Epidermal melanocyte (primary cell): ENCODE data around the gene SFT2D1.
"Not testable (repeated sequence)": the region's sequence is repeated elsewhere in the genome, so short reads cannot be mapped to it uniquely, and the experiment has no call there.

Source experiments
- DNase-seq: peaks from one replicate; pipeline ENCODE4 v3.0.0; 2011; ENCODE audit warnings: low spot score; ENCODE audit not compliant: insufficient read length

SFT2D1 gene

GRCh38 chr6:166364456-166364855 lies 22.1 kb upstream of the SFT2D1 start:
- no peak for DNase-seq

DNA sequence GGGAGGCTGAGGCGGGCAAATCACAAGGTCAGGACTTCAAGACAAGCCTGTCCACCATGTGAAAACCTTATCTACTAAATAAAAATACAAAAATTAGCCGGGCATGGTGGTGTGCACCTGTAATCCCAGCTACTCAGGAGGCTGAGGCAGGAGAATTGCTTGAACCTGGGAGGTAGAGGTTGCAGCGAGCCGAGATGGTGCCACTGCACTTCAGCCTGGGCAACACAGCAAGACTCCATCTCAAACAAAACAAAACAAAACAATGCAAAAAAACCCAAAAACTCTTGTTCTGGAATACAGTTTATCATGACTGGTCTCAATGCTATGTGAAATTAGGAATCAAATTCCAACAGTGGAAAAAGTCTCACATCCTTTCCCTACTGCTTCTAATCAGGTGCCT lies 20.1 kb upstream of the SFT2D1 start:
- not testable (repeated sequence) for DNase-seq

- DNase-seq, result no peak
Observed at GRCh38 chr6:166361077-166361429, 18.7 kb upstream of the SFT2D1 start.

GRCh38 chr6:166360243-166361076 lies 18.1 kb upstream of the SFT2D1 start:
- no peak for DNase-seq

- no peak for DNase-seq
Observed at GRCh38 chr6:166355552-166355951, 13.2 kb upstream of the SFT2D1 start.

GRCh38 chr6:166354965-166355364 lies 12.6 kb upstream of the SFT2D1 start:
- DNase-seq, result no peak

- DNase-seq, result no peak
Observed at GRCh38 chr6:166354143-166354542, 11.8 kb upstream of the SFT2D1 start.

DNA sequence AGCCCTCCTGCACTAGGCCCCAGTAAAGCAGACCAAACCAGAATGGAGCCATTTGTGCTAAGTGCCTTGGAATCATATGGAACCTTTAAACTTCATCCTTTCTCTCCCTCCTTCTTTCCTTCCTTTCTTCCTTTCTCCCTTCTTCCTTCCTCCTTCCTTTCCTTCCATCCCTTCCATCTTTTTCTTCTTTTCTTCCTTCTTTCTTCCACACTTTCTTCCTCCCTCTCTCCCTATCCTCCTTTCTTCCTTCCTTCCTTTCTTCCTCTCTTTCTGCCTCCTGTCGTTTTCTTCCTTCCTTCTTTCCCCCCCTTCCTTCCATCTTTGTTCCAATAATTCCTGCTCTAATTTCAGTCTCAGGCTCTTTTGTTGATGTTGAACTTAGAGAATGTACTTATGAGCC lies 11.2 kb upstream of the SFT2D1 start:
- DNase-seq, result no peak

- DNase-seq, result no peak
Observed at GRCh38 chr6:166352923-166353322, 10.6 kb upstream of the SFT2D1 start.

DNA sequence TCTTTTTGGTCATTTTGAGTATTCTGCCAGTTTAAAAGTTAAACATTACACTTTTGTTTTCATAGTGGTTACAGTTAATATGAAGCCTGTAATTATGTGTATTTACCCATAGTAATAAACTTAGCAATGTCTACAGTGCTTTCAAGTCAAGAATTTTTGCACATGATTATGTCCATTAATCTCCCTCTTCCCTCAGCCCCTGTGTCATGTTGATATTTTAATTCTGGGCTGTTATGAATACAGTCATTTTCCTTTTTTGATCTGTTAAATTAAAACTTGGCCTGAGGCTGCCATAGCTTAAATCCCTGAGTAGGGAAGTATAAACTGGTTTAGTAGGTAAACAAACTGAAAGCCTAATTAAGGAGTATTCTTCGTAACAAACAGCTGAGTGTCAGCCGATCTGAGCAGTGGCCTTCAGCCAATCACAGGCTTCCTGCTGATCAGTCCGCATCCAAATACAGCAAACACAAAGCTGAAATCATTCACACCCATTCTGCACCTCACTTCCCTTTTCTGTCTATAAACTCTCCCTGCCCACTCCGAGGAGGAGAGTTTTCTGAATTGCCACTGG lies 9.5 kb upstream of the SFT2D1 start:
- DNase-seq, result peak; percentile 61

DNA sequence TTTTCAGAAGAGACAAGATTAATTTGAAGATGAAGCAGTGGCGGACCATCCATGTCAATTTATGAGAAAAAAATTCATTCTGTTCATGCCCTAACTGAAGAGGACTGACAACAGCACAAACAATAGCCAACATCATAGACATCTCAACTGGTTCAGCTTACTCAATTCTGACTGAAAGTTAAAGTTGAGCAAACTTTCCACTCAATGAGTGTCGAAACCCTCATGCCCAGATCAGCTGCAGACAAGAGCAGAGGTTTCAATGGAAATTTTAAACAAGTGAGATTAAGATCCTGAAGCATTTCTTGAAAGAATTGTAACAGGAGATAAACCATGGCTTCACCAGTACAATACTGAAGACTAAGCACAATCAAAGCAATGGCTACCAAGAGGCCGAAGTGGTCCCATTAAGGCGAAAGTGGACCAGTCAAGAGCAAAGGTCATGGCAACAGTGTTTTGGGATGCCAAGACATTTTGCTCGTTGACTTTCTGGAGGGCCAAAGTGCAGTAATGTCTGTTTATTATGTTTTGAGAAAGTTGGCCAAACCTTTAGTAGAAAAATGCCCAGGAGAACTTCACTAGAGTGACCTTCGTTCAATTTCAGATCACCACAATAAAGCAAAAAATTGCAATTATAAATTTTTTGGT lies 6.1 kb upstream of the SFT2D1 start:
- no peak for DNase-seq

- DNase-seq, result no peak
Observed at GRCh38 chr6:166346965-166347364, 4.6 kb upstream of the SFT2D1 start.

DNA sequence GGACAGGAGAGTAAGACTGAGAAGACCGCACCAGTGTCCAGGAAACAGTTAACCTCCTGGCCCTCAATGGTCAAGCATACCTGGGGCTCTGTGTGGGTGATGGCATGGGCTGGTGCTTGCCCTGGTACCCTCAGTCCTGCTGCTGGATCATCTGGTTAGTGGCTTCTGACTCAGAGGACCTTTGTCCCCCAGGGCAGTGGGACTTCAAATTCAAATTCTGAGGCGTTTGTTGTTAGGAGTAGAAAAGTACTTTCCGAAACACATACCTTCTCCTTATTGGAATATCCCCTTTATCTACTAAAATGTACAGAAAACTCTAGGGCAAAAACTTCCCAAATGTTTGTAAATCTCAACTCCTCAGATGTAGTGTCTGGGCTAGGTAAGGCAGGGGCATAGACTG lies 4.1 kb upstream of the SFT2D1 start:
- DNase-seq, result no peak

- DNase-seq, result not testable (repeated sequence)
Observed at GRCh38 chr6:166345672-166346071, 3.3 kb upstream of the SFT2D1 start.

DNA sequence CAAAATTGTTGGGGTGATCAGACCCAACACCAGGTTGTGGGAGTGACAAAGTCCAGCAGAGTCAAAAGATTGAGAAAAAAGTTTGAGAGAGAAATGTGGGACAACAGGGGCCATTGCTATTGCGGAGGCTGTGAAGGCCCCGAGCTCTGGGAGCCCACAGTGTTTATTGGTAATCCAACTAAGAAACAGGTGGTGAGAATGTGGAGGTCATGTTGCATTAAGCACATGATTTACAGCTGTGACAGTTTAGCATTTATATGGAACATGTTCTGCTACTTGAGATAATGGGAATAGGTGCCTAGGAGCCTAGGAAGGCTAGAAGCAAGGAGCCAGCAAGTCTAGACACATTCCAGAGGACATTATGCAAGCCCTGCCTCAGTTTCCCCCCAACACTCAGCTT lies 2.6 kb upstream of the SFT2D1 start:
- not testable (repeated sequence) for DNase-seq

- DNase-seq, result no peak
Observed at GRCh38 chr6:166344240-166344639, 1.9 kb upstream of the SFT2D1 start.

- DNase-seq, result no peak
Observed at GRCh38 chr6:166343150-166343487, 774 bp upstream of the SFT2D1 start.

GRCh38 chr6:166341977-166342348 lies 382 bp downstream of the SFT2D1 start:
- DNase-seq, result no peak

DNA sequence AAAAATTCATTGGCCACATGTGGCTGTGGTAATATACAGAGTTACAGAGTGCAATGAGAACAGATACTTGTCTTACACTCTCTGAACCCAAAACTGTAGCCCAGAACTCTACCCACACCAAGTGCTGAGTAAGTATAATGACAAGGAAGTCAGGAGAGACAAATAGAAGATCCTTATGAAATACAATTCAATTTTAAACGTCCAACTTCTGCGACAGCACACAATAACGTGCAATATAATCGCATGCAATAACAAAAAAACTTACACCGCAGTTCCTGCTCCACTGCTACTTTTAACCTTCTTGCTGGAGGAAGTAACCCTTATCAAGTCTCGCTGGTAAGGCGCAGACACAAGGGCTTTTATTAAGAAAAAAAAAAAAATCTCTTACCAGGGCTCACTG lies 881 bp downstream of the SFT2D1 start:
- DNase-seq, result no peak

- DNase-seq, result no peak
Observed at GRCh38 chr6:166338854-166339253, 3.5 kb downstream of the SFT2D1 start.

GRCh38 chr6:166336847-166337246 lies 5.5 kb downstream of the SFT2D1 start:
- DNase-seq, result no peak

DNA sequence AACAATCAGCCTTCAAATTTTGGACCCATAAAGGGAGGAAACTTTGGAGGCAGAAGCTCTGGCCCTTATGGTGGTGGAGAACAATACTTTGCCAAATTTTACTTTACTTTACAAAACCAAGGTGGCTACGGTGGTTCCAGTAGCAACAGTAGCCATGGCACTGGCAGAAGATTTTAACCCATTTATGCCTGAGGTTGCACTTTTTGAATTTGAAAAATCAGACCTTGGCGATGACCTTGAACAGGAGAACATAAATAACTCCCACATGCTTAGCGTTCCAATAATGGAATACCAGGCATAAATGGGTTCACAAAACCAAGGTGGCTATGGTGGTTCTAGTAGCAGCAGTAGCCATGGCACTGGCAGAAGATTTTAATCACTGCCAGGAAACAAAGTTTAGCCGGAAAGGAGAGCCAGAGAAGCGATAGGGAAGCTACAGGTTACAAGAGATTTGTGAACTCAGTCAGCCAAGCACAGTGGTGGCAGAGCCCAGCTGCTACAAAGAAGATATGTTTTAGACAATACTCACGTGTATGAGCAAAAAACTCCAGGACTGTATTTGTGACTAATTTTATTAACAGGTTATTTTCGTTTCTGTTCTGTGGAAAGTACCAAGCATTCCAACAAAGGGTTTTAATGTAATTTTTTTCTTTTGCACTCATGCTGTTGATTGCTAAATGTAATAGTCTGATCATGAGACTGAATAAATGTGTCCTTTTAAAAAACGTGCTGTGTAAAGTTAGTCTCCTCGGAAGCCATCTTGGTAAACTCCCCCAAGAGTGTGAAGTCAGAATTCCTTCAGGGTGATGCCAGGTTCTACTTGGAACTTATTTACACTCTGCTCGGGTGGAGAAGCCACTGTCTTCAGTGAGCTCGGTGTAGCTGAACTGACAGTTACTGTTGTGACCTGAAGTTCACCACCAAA lies 6.7 kb downstream of the SFT2D1 start:
- DNase-seq, result no peak
